ENCODE results near the gene CHIC2.

CHIC2 gene

DNA sequence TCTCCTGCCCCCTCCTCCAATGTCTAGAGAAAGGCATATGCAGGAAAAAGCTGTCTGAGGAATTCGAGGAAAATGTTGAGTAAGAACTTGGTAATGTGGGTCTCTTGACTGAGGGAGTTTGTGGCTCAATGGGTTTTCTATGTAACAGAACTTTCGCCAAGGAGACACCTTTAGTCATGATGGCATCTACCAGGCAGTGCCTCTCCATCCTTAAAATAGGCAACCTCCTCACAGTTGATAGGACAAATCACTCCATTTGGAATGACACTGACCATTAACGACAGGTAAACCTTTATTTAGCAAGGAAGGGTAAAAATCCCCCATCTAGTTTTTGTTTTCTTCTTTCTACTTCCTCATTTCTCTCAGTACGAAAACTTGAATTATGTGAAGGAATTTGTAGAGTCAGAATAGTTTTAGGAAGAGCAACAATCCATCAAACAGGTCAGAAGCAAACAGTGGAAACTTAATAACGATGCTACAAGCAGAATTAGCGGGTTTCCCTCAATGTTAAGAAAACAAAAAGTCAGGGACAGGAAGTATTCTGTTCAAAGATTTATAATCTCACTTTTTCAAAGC, 38.2 kb upstream of the CHIC2 start:
- no peak overlapping the region for H3K27ac ChIP-seq
- no peak for TF ChIP-seq ZFX (IDR thresholded peaks at IDR 0.05; ENCODE audit: borderline replicate concordance)
- TF ChIP-seq, protein P1, sequence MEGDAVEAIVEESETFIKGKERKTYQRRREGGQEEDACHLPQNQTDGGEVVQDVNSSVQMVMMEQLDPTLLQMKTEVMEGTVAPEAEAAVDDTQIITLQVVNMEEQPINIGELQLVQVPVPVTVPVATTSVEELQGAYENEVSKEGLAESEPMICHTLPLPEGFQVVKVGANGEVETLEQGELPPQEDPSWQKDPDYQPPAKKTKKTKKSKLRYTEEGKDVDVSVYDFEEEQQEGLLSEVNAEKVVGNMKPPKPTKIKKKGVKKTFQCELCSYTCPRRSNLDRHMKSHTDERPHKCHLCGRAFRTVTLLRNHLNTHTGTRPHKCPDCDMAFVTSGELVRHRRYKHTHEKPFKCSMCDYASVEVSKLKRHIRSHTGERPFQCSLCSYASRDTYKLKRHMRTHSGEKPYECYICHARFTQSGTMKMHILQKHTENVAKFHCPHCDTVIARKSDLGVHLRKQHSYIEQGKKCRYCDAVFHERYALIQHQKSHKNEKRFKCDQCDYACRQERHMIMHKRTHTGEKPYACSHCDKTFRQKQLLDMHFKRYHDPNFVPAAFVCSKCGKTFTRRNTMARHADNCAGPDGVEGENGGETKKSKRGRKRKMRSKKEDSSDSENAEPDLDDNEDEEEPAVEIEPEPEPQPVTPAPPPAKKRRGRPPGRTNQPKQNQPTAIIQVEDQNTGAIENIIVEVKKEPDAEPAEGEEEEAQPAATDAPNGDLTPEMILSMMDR (IDR thresholded peaks at IDR 0.05), result no peak

DNA sequence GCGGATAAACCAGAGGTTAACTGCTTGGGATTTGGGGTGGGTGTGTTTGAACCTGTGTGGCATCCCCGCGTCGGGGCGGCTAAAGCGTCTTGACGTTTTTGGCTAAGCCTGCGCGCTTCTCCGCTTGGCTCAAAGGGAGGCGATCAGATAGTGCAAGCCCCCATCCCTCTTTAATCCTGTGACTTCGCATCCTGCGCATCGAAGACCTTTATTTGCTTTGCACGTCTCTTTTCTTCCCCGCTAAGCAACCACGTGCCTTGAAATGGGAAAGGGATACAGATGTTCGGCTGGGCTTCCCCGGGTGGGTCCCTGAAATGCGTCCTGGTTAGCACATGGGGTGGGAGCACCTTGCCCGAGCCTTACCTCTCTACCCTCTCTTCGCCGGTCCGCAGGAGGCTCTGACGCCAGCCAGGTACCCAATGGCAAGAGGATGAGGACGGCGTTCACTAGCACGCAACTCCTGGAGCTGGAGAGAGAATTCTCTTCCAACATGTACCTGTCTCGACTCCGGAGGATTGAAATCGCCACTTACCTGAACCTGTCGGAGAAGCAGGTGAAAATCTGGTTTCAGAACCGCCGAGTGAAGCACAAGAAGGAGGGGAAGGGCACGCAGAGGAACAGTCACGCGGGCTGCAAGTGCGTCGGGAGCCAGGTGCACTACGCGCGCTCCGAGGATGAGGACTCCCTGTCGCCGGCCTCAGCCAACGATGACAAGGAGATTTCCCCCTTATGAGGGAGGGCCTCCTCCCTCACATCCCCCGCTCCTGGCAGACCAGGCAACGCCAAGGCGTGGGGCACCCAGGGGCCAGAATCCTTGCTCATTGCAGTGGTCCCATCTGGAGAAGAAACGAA, 37.0 kb upstream of the CHIC2 start:
- TF ChIP-seq, protein P1 (IDR thresholded peaks at IDR 0.05), result no peak
- TF ChIP-seq ZFX (IDR thresholded peaks at IDR 0.05; ENCODE audit: borderline replicate concordance), result no peak
- no peak overlapping the region for H3K27ac ChIP-seq

DNA sequence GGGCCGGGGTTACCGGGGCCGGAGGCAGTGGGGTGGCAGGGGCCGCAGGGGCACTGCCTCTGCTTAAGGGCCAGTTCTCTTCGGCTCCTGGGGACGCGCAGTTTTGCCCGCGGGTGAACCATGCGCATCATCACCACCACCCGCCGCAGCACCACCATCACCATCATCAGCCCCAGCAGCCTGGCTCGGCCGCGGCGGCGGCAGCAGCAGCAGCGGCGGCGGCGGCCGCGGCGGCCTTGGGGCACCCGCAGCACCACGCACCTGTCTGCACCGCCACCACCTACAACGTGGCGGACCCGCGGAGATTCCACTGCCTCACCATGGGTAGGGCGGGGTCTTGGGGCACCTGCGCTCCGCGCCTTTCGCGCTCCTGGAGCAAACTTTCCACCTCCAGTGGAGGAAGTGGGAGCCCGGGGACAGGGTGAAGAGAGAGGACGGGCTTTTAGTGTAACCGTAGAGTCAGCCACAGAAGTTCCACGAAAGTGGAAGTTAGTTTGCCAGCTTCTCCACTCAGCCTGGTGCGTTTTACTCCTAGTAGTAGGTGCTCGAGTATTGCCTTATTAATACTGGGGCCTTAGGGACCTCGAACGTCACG, 36.3 kb upstream of the CHIC2 start:
- TF ChIP-seq, protein P1 (IDR thresholded peaks at IDR 0.05), result no peak
- TF ChIP-seq ZFX (IDR thresholded peaks at IDR 0.05; ENCODE audit: borderline replicate concordance), result no peak
- H3K27ac ChIP-seq, result no peak overlapping the region

DNA sequence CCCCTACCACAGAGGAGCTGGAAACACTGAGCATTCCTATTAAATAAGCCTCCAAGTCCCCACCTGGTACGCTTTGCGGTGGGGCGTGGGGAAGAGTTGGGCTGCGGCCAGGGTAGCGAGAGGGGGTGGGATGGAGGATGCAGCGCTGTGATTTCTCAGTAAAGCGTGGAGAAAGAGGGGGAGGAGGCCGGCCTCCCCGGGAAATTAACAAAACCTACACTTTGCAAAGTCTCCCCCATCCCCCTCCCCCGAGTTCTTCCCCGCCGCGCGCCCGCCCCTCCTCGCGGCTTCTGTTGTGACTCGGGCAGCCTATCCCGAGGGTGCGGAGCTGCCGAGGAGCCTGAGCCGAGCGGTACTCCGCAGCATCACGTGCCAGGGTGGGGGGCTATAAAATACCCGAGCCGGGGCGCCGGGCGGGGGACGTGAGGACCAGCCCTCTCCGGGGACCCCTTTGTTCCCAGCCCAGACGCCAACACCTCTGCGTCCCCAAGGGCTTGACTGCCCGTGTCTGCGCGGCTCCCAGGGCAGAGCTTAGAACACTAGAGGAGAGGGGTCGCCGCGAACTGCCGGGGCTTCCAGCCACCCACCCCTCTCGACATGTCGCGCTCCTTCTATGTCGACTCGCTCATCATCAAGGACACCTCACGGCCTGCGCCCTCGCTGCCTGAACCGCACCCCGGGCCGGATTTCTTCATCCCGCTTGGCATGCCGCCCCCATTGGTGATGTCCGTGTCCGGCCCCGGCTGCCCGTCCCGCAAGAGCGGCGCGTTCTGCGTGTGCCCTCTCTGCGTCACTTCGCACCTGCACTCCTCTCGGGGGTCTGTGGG, 35.6 kb upstream of the CHIC2 start, which contains the start of gene GSX2:
Gene GSX2, plus strand, starts transcription at position 416 of the 827 bp plus-strand sequence. Its CDS starts 182 bp downstream, at position 598.
- no peak within 1 kb of the TSS for H3K27ac ChIP-seq
- no peak for TF ChIP-seq ZFX (IDR thresholded peaks at IDR 0.05; ENCODE audit: borderline replicate concordance)
- TF ChIP-seq, protein P1 (IDR thresholded peaks at IDR 0.05), result no peak

DNA sequence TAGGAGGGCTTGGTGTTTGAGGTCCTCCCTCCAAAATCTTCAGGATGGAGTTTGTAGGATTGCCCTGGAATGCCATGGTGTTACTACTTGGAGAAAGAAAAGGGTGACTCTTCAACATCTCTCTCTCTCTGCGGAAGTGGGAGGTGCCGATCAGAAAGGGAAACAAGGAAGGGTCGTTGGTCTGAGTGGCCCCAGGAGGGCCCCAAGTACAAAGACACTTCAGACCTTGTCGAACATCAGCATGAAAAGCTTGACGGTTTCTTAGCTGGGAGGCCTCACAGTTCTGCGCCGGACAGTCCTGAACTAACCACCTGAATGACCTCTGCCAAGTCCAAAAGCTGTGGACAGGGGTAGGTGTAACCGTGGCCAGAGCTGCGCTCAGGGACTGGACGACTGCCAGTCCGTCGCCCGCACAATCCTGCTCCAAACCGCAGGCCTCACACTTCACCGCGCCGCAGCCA, 34.9 kb upstream of the CHIC2 start:
- TF ChIP-seq, protein P1 (IDR thresholded peaks at IDR 0.05), result no peak
- TF ChIP-seq ZFX (IDR thresholded peaks at IDR 0.05; ENCODE audit: borderline replicate concordance), result no peak
- H3K27ac ChIP-seq, result no peak overlapping the region

DNA sequence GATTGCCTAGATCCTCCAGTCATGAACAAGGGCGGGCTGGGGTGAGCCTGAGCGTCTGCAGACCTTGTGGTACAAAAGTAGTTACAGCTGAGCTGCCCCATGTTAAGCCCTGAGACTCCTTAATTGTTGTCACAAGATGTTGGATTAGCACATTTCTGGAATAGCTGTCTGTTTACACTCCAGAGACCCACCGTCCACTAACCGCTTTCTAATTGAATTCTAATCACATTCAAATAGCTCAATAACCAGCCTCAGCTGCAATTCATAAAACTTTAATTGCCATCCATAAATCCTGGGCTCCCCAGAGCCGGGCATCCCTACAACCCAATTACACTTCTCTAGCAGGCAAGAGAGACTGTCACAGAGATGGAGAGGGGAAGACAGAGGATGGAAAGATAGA, 34.0 kb upstream of the CHIC2 start:
- TF ChIP-seq, protein P1 (IDR thresholded peaks at IDR 0.05), result no peak
- H3K27ac ChIP-seq, result no peak overlapping the region

Data from 22Rv1 (cell line).